H9 (cell line): ENCODE results near the gene ZNHIT1. TPM values are rescaled to one million over a fixed set of nuclear protein-coding genes. Genes with fewer than 3 reads are reported as not detected.
A peak's percentile ranks its signal among the peaks of the same experiment; 100 is the strongest.

Experiments used
- DNase-seq: peaks from one replicate; pipeline ENCODE4 v3.0.0-alpha.2; 2017
- H2AFZ ChIP-seq: one replicate; pipeline ENCODE4 v1.6.1; 2013; ENCODE audit warnings: mild to moderate bottlenecking, low read length, control low read depth, moderate library complexity
- H2AK5ac ChIP-seq: 2 replicates; pipeline ENCODE4 v1.6.1; 2013; ENCODE audit warnings: low read length, control low read depth, mixed read lengths; ENCODE audit not compliant: insufficient read length
- H2BK120ac ChIP-seq: one replicate; pipeline ENCODE4 v1.6.1; 2013; ENCODE audit warnings: low read depth, mild to moderate bottlenecking, low read length, control low read depth, inconsistent platforms; ENCODE audit not compliant: poor library complexity, severe bottlenecking
- H2BK12ac ChIP-seq: 2 replicates; pipeline ENCODE4 v1.6.1; 2013; ENCODE audit warnings: low read length, control low read depth, mixed read lengths, low read depth; ENCODE audit not compliant: insufficient read length
- H2BK15ac ChIP-seq: 2 replicates; pipeline ENCODE4 v1.6.1; 2013; ENCODE audit warnings: low read depth, low read length, control low read depth
- H2BK20ac ChIP-seq: one replicate; pipeline ENCODE4 v1.6.1; 2013; ENCODE audit warnings: low read depth, mild to moderate bottlenecking, low read length, control low read depth, inconsistent platforms; ENCODE audit not compliant: poor library complexity, severe bottlenecking
- H2BK5ac ChIP-seq: 2 replicates; pipeline ENCODE4 v1.6.1; 2013; ENCODE audit warnings: low read length, control low read depth, mixed read lengths; ENCODE audit not compliant: insufficient read length
- H3K14ac ChIP-seq: 2 replicates; pipeline ENCODE4 v1.6.1; 2013; ENCODE audit warnings: low read length, control low read depth; ENCODE audit not compliant: insufficient read depth
- H3K18ac ChIP-seq: 2 replicates; pipeline ENCODE4 v1.6.1; 2013; ENCODE audit warnings: low read depth, mild to moderate bottlenecking, mixed read lengths, low read length, control low read depth; ENCODE audit not compliant: insufficient read length
- H3K23ac ChIP-seq: 2 replicates; pipeline ENCODE4 v1.6.1; 2013; ENCODE audit warnings: low read length, control low read depth, mixed read lengths, low read depth; ENCODE audit not compliant: insufficient read length
- H3K23me2 ChIP-seq: 2 replicates; pipeline ENCODE4 v1.6.1; 2013; ENCODE audit warnings: low read depth, mild to moderate bottlenecking, mixed read lengths, low read length, control low read depth; ENCODE audit not compliant: insufficient read length, poor library complexity, severe bottlenecking
- H3K27ac ChIP-seq: 2 replicates; pipeline ENCODE4 v1.5.1; 2013; ENCODE audit warnings: low read length, control low read depth, mixed read lengths, low read depth; ENCODE audit not compliant: insufficient read length
- H3K27me3 ChIP-seq: 2 replicates; pipeline ENCODE4 v1.6.1; 2013; ENCODE audit warnings: low read length, control low read depth, inconsistent platforms; ENCODE audit not compliant: insufficient read depth
- H3K4ac ChIP-seq: 2 replicates; pipeline ENCODE4 v1.6.1; 2013; ENCODE audit warnings: low read depth, mild to moderate bottlenecking, control low read depth, inconsistent platforms, low read length, moderate library complexity
- H3K4me1 ChIP-seq: 2 replicates; pipeline ENCODE4 v1.6.1; 2013; ENCODE audit warnings: low read length, control low read depth, inconsistent platforms; ENCODE audit not compliant: insufficient read depth
- H3K4me2 ChIP-seq: 2 replicates; pipeline ENCODE4 v1.6.1; 2013; ENCODE audit warnings: low read length, control low read depth, mixed read lengths; ENCODE audit not compliant: insufficient read length, insufficient read depth
- H3K56ac ChIP-seq: 2 replicates; pipeline ENCODE4 v1.6.1; 2013; ENCODE audit warnings: low read depth, mild to moderate bottlenecking, mixed read lengths, low read length, control low read depth; ENCODE audit not compliant: insufficient read length
- H3K79me1 ChIP-seq: 2 replicates; pipeline ENCODE4 v1.6.1; 2013; ENCODE audit warnings: low read depth, mild to moderate bottlenecking, moderate library complexity, low read length, control low read depth, inconsistent platforms; ENCODE audit not compliant: insufficient read depth, poor library complexity, severe bottlenecking
- H3K79me2 ChIP-seq: 2 replicates; pipeline ENCODE4 v1.6.1; 2013; ENCODE audit warnings: low read length, control low read depth, inconsistent platforms; ENCODE audit not compliant: insufficient read depth
- H3K9ac ChIP-seq: 2 replicates; pipeline ENCODE4 v1.6.1; 2013; ENCODE audit warnings: low read length, control low read depth, mixed read lengths; ENCODE audit not compliant: insufficient read length; ENCODE audit errors: extremely low read depth
- H3K9me3 ChIP-seq: one replicate; pipeline ENCODE4 v1.6.1; 2013; ENCODE audit warnings: low read depth, low read length, inconsistent platforms; ENCODE audit not compliant: control insufficient read depth
- H3T11ph ChIP-seq: one replicate; pipeline ENCODE4 v1.6.1; 2013; ENCODE audit warnings: mild to moderate bottlenecking, low read length, control low read depth, inconsistent platforms
- H4K20me1 ChIP-seq: one replicate; pipeline ENCODE4 v1.6.1; 2013; ENCODE audit not compliant: control insufficient read depth, insufficient read length, insufficient read depth
- H4K5ac ChIP-seq: 2 replicates; pipeline ENCODE4 v1.6.1; 2013; ENCODE audit warnings: low read depth, mild to moderate bottlenecking, mixed read lengths, low read length, control low read depth; ENCODE audit not compliant: insufficient read length
- H4K8ac ChIP-seq: replicated peaks from 2 replicates; pipeline ENCODE4 v1.6.1; 2013; ENCODE audit warnings: low read length, control low read depth, mixed read lengths, low read depth; ENCODE audit not compliant: insufficient read length
- H4K91ac ChIP-seq: 2 replicates; pipeline ENCODE4 v1.6.1; 2013; ENCODE audit warnings: low read depth, mild to moderate bottlenecking, moderate library complexity, mixed read lengths, low read length, control low read depth; ENCODE audit not compliant: insufficient read length
- H3K27ac Mint-ChIP-seq, 3 experiments: 2 replicates in 2 of 3; 3 replicates in 1 of 3; pipeline ENCODE4 v1.8.0; 2020 to 2021; ENCODE audit warnings: mixed read lengths in 3 of 3, mild to moderate bottlenecking in 1 of 3, moderate library complexity in 1 of 3
- H3K27me3 Mint-ChIP-seq: 2 replicates; pipeline ENCODE4 v1.8.0; 2021; ENCODE audit warnings: low read depth, mild to moderate bottlenecking, moderate library complexity, mixed read lengths
- H3K36me3 Mint-ChIP-seq, 3 experiments: 2 replicates in 2 of 3; 3 replicates in 1 of 3; pipeline ENCODE4 v1.8.0; 2020 to 2021; ENCODE audit warnings: low read depth in 3 of 3, mixed read lengths in 3 of 3; ENCODE audit not compliant: insufficient read depth in 1 of 3
- H3K4me1 Mint-ChIP-seq, 2 experiments: 2 replicates each; pipeline ENCODE4 v1.8.0; 2020; ENCODE audit warnings: mixed read lengths in 2 of 2
- H3K4me3 Mint-ChIP-seq, 2 experiments: 2 replicates in 1 of 2; 3 replicates in 1 of 2; pipeline ENCODE4 v1.8.0; 2020 to 2021; ENCODE audit warnings: mild to moderate bottlenecking in 2 of 2, mixed read lengths in 2 of 2, moderate library complexity in 1 of 2
- H3K9me3 Mint-ChIP-seq, 2 experiments: 2 replicates in 1 of 2; 3 replicates in 1 of 2; pipeline ENCODE4 v1.8.0; 2020; ENCODE audit warnings: mild to moderate bottlenecking in 2 of 2, mixed read lengths in 2 of 2, moderate library complexity in 1 of 2
- CTCF ChIP-seq: fragments of 200-600 bp; sonication (generic); conservative IDR thresholded peaks from 3 replicates; pipeline ENCODE4 v1.8.0; 2021; ENCODE audit warnings: antibody characterized with exemption, mild to moderate bottlenecking
- WGBS: extraction: QIAGEN DNeasy Blood & Tissue Kit; methylation state at CpG from one replicate; pipeline ENCODE4 v1.1.7; 2013; ENCODE audit warnings: missing lambda C conversion rate, low lambda C conversion rate, mixed read lengths; ENCODE audit not compliant: insufficient read length; ENCODE audit errors: extremely low coverage; 5-methylcytosine and 5-hydroxymethylcytosine counted together
- total RNA-seq: library from RNA; stranded (reverse); gene quantifications from 2 replicates; pipeline ENCODE4 v1.2.1, GENCODE V29; 2021

ZNHIT1 gene
- total RNA-seq, 1 experiment from 2014 or later: 52.7 TPM

- no peak overlapping the region for H3K27ac ChIP-seq
- no peaks in the 10 kb centered on the region for H3K79me2 ChIP-seq
- H3K27me3 ChIP-seq: no peaks in the 10 kb centered on the region
- H4K5ac ChIP-seq: no peak overlapping the region
- no peak for DNase-seq
- H3K27ac Mint-ChIP-seq: 0 out of 7 replicates have a peak overlapping the region, but pooled peaks of 1 of the 3 experiments have one; percentile 74
- no peak overlapping the region for H2BK5ac ChIP-seq
- no peak overlapping the region for H3K4me3 Mint-ChIP-seq
- no peaks in the 10 kb centered on the region for H3K9me3 ChIP-seq
- no peak overlapping the region for H3K18ac ChIP-seq
- H3K9me3 Mint-ChIP-seq: no peaks in the 10 kb centered on the region
- no peak overlapping the region for H2AK5ac ChIP-seq
- no peak overlapping the region for H2BK15ac ChIP-seq
- H3K4me1 ChIP-seq: no peaks in the 10 kb centered on the region
- WGBS: no CpG with 5 or more reads among the region's 9 CpGs
- no peak overlapping the region for H2BK12ac ChIP-seq
- no peak overlapping the region for H3K23ac ChIP-seq
- no peak overlapping the region for H4K91ac ChIP-seq
- no peak overlapping the region for H3K4ac ChIP-seq
- H3K23me2 ChIP-seq: peaks cover 8% of the 10 kb centered on the region
- H3K27me3 Mint-ChIP-seq: no peaks in the 10 kb centered on the region
- H3T11ph ChIP-seq: no peak overlapping the region
- no peak overlapping the region for H2BK20ac ChIP-seq
- H3K14ac ChIP-seq: no peak overlapping the region
- H4K20me1 ChIP-seq: peaks cover 4% of the 10 kb centered on the region
- H3K56ac ChIP-seq: no peak overlapping the region
- H2BK120ac ChIP-seq: no peak overlapping the region
- H3K4me1 Mint-ChIP-seq: peaks cover 9 to 24% of the 10 kb centered on the region in 2 experiments
- H3K79me1 ChIP-seq: no peaks in the 10 kb centered on the region
- H4K8ac ChIP-seq: no peak overlapping the region
- H3K4me2 ChIP-seq: no peak overlapping the region
- no peak overlapping the region for H2AFZ ChIP-seq
- no peak for TF ChIP-seq CTCF
- H3K9ac ChIP-seq: no peak overlapping the region
- H3K36me3 Mint-ChIP-seq: peaks cover 3 to 29% (median 4%) of the 10 kb centered on the region in 3 experiments; a peak in 5 of 7 replicates
Measured at GRCh38 chr7:101239951-101240220, 21.9 kb downstream of the ZNHIT1 start.
